ENCODE data around the gene ZDHHC22. TPM values are rescaled to one million over a fixed set of nuclear protein-coding genes. Genes with fewer than 3 reads are reported as not detected.

Gene ZDHHC22
- total RNA-seq, 4 donors from 2014 or later: 0.12 to 0.40 TPM; not detected in 2

- no peak for TF ChIP-seq POLR2AphosphoS5 (IDR thresholded peaks at IDR 0.05)
- TF ChIP-seq CTCF (IDR thresholded peaks at IDR 0.05): no peak
- no peak for TF ChIP-seq EP300 (IDR thresholded peaks at IDR 0.05)
- no peak for TF ChIP-seq POLR2A (IDR thresholded peaks at IDR 0.05)
- H3K4me1 ChIP-seq: no peaks in the 10 kb centered on the region
- ATAC-seq: no peak
- 62 to 83% methylated on average over 1 to 5 of the region's 5 CpGs for WGBS, 2 donors (ENCODE audit: low coverage in 1 of 2)
- H3K4me3 ChIP-seq: no peak overlapping the region
- H3K27ac ChIP-seq: no peak overlapping the region
- no peaks in the 10 kb centered on the region for H3K27me3 ChIP-seq
- no peaks in the 10 kb centered on the region for H3K36me3 ChIP-seq
- H3K9me3 ChIP-seq: peaks cover 0 to 15% (median 0%) of the 10 kb centered on the region in 3 donors
These were observed 53.4 kb downstream of the ZDHHC22 start for GRCh38 chr14:77088219-77088618.

GRCh38 chr14:77087631-77088030 lies 54.0 kb downstream of the ZDHHC22 start:
- no peak for TF ChIP-seq POLR2AphosphoS5 (IDR thresholded peaks at IDR 0.05)
- TF ChIP-seq CTCF (IDR thresholded peaks at IDR 0.05): no peak
- TF ChIP-seq EP300 (IDR thresholded peaks at IDR 0.05): no peak
- TF ChIP-seq POLR2A (IDR thresholded peaks at IDR 0.05): no peak
- H3K27me3 ChIP-seq: no peaks in the 10 kb centered on the region
- H3K4me3 ChIP-seq: no peak overlapping the region
- no peaks in the 10 kb centered on the region for H3K36me3 ChIP-seq
- no peak overlapping the region for H3K27ac ChIP-seq
- WGBS, 2 donors (ENCODE audit: low coverage in 1 of 2): 53 to 56% methylated on average over 2 to 3 of the region's 3 CpGs
- ATAC-seq: no peak
- no peaks in the 10 kb centered on the region for H3K4me1 ChIP-seq
- peaks cover 0 to 15% (median 0%) of the 10 kb centered on the region in 3 donors for H3K9me3 ChIP-seq

- TF ChIP-seq POLR2A (IDR thresholded peaks at IDR 0.05) (no peak), POLR2AphosphoS5 (IDR thresholded peaks at IDR 0.05) (no peak), CTCF (IDR thresholded peaks at IDR 0.05) (no peak)
- no peak for ATAC-seq
- 73 to 95% methylated on average over 4 to 6 of the region's 6 CpGs for WGBS, 2 donors (ENCODE audit: low coverage in 1 of 2)
- Histone ChIP-seq H3K36me3 (no peaks in the 10 kb centered on the region), H3K4me3 (no peak overlapping the region), H3K9me3 (peaks cover 0 to 14% (median 0%) of the 10 kb centered on the region in 3 donors), H3K27ac (no peak overlapping the region), H3K4me1 (no peaks in the 10 kb centered on the region), H3K27me3 (no peaks in the 10 kb centered on the region)
These were observed 54.6 kb downstream of the ZDHHC22 start for GRCh38 chr14:77086951-77087350.

- no peak for ATAC-seq
These were observed 55.4 kb downstream of the ZDHHC22 start for GRCh38 chr14:77086017-77086727.

More at GRCh38 chr14:77086017-77086727, 55.4 kb downstream of the ZDHHC22 start:
- Histone ChIP-seq H3K36me3 (no peaks in the 10 kb centered on the region), H3K4me1 (no peaks in the 10 kb centered on the region), H3K4me3 (no peak overlapping the region), H3K9me3 (peaks cover 0 to 6% (median 0%) of the 10 kb centered on the region in 3 donors), H3K27ac (no peak overlapping the region), H3K27me3 (no peaks in the 10 kb centered on the region)
- TF ChIP-seq POLR2A (IDR thresholded peaks at IDR 0.05): no peak
- TF ChIP-seq CTCF (IDR thresholded peaks at IDR 0.05): no peak
- no peak for TF ChIP-seq POLR2AphosphoS5 (IDR thresholded peaks at IDR 0.05)
- TF ChIP-seq EP300 (IDR thresholded peaks at IDR 0.05): no peak
- WGBS, 2 donors (ENCODE audit: low coverage in 1 of 2): 91 to 100% methylated on average over 3 of the region's 3 CpGs
